Right lobe of liver (tissue), 6 donors: ENCODE data around the gene SP140L. TPM values are rescaled to one million over a fixed set of nuclear protein-coding genes. Genes with fewer than 3 reads are reported as not detected.
A peak's percentile ranks its signal among the peaks of the same experiment; 100 is the strongest.
"Not testable (repeated sequence)": the region's sequence is repeated elsewhere in the genome, so short reads cannot be mapped to it uniquely, and the experiment has no call there.

Source experiments
- ATAC-seq, 4 donors: fragments of 200-7000 bp; cut with Tn5 transposase; one replicate each; pipeline ENCODE4 v1.9.1; 2020; ENCODE audit warnings: mild to moderate bottlenecking in 4 of 4, moderate library complexity in 4 of 4
- DNase-seq, 3 donors: peaks; one replicate each; pipeline ENCODE4 v3.0.0-alpha.2; 2020
- H3K27ac ChIP-seq, 3 donors: fragments of 200-600 bp; one replicate each; pipeline ENCODE4 v1.8.0; 2022
- H3K27me3 ChIP-seq, 2 donors: fragments of 200-600 bp; one replicate each; pipeline ENCODE4 v1.8.0; 2022
- H3K36me3 ChIP-seq, 4 donors: fragments of 200-600 bp; sonication (generic) in 1 of 4; one replicate each; pipeline versions ENCODE4 v1.5.1 to v1.8.0; 2017 to 2022; ENCODE audit warnings: control low read depth in 1 of 4
- H3K4me1 ChIP-seq, 4 donors: fragments of 200-600 bp; sonication (generic) in 1 of 4; one replicate each; pipeline versions ENCODE4 v1.5.1 to v1.8.0; 2017 to 2022; ENCODE audit warnings: control low read depth in 1 of 4
- H3K4me3 ChIP-seq, 3 donors: fragments of 200-600 bp; one replicate each; pipeline ENCODE4 v1.8.0; 2022
- H3K9me3 ChIP-seq, 4 donors: fragments of 200-600 bp; sonication (generic) in 1 of 4; one replicate each; pipeline versions ENCODE4 v1.5.1 to v1.8.0; 2017 to 2022; ENCODE audit warnings: control low read depth in 1 of 4
- CTCF ChIP-seq, 4 donors: fragments of 200-600 bp in 3 of 4; fragments of 450-650 bp in 1 of 4; IDR thresholded peaks; one replicate each; pipeline versions ENCODE4 v1.5.1 to v1.8.0; 2016 to 2022; ENCODE audit warnings: antibody characterized with exemption in 4 of 4, mild to moderate bottlenecking in 2 of 4
- POLR2A ChIP-seq: fragments of 450-650 bp; IDR thresholded peaks from one replicate; pipeline ENCODE4 v1.6.1; 2017; ENCODE audit warnings: antibody characterized with exemption, mild to moderate bottlenecking
- WGBS: methylation state at CpG from one replicate; pipeline ENCODE4 v1.1.6; 2018; ENCODE audit warnings: low coverage, low lambda C conversion rate; ENCODE audit not compliant: insufficient coverage; ENCODE audit errors: missing lambda C conversion rate; 5-methylcytosine and 5-hydroxymethylcytosine counted together
- intact Hi-C, 2 donors: fragments of 100-400 bp; cut with DNase I; formaldehyde crosslinking; loops; one replicate each; pipeline versions ENCODE4 v1.11.2 to v1.14.1; 2022
- total RNA-seq, 6 experiments: library from RNA; depleted of rRNA in 2 of 6; stranded (reverse); fragments of >200 nt in 2 of 6; fragmentation: NEBNext Ultra II Directional in 3 of 6; extraction: Animal tissue kit (Norgen Biotek cat#: 25700) in 3 of 6; gene quantifications; one replicate each; pipeline versions ENCODE4 v1.1.0 to v1.2.4, GENCODE V29; 2016 to 2023
- donor health status: DM: no; HTN: yes; CAD: no.
- donor health status: DM: no; HTN: no; CAD: no.
- donor health status: DM: no; HTN: no; CAD: no.
- donor health status: DM: no; HTN: yes; CAD: no.
- donor health status: DM: no; HTN: yes; CAD: no.

Gene SP140L
- total RNA-seq, 6 experiments from 2014 or later: 6.6 to 17.9 (median 11.3) TPM

- Histone ChIP-seq H3K4me1 (no peaks in the 10 kb centered on the region), H3K36me3 (peaks cover 0 to 13% (median 4%) of the 10 kb centered on the region in 4 donors), H3K27ac (no peak overlapping the region), H3K27me3 (no peaks in the 10 kb centered on the region), H3K9me3 (no peaks in the 10 kb centered on the region), H3K4me3 (no peak overlapping the region)
- intact Hi-C loops: no loop called here
- ATAC-seq (no peak), DNase-seq (no peak)
- WGBS: 94% methylated on average over 4 of the region's 5 CpGs
- TF ChIP-seq POLR2A: no peak
- no peak for TF ChIP-seq CTCF (IDR thresholded peaks at IDR 0.05)
These were observed 56.5 kb downstream of the SP140L start for GRCh38 chr2:230383453-230383852.

- H3K36me3 ChIP-seq: peaks cover 0 to 24% (median 8%) of the 10 kb centered on the region in 4 donors
- no peaks in the 10 kb centered on the region for H3K4me1 ChIP-seq
- no peak for DNase-seq
- H3K9me3 ChIP-seq: no peaks in the 10 kb centered on the region
- no peak overlapping the region for H3K27ac ChIP-seq
- H3K4me3 ChIP-seq: no peak overlapping the region
- TF ChIP-seq CTCF (IDR thresholded peaks at IDR 0.05): no peak
- TF ChIP-seq POLR2A: no peak
- no peak for ATAC-seq
- no peaks in the 10 kb centered on the region for H3K27me3 ChIP-seq
- intact Hi-C loops: no loop called here
- WGBS: 86% methylated on average over 5 of the region's 6 CpGs
These were observed 58.0 kb downstream of the SP140L start for GRCh38 chr2:230384986-230385385.

GRCh38 chr2:230394301-230394700 lies 67.3 kb downstream of the SP140L start:
- WGBS: 90% methylated on average over 2 of the region's 2 CpGs
- Histone ChIP-seq H3K36me3 (peaks cover 0 to 24% (median 8%) of the 10 kb centered on the region in 4 donors), H3K27me3 (no peaks in the 10 kb centered on the region), H3K9me3 (no peaks in the 10 kb centered on the region), H3K27ac (no peak overlapping the region), H3K4me3 (no peak overlapping the region), H3K4me1 (no peaks in the 10 kb centered on the region)
- DNase-seq (no peak), ATAC-seq (no peak)
- TF ChIP-seq POLR2A: no peak
- TF ChIP-seq CTCF (IDR thresholded peaks at IDR 0.05): no peak
- intact Hi-C loops: no loop called here

GRCh38 chr2:230398698-230399097 lies 71.7 kb downstream of the SP140L start:
- H3K27me3 ChIP-seq, intact Hi-C loops, H3K4me3 ChIP-seq, H3K4me1 ChIP-seq, H3K27ac ChIP-seq, ATAC-seq, DNase-seq, H3K9me3 ChIP-seq: not testable (repeated sequence)
- whole genome bisulfite sequencing: 86% methylated on average over 1 of the region's 6 CpGs
- H3K36me3 ChIP-seq: peaks cover 0 to 18% (median 2%) of the 10 kb centered on the region in 4 donors

- Histone ChIP-seq H3K27ac (no peak overlapping the region), H3K4me3 (no peak overlapping the region), H3K36me3 (peaks cover 0 to 8% (median 0%) of the 10 kb centered on the region in 4 donors), H3K9me3 (no peaks in the 10 kb centered on the region), H3K4me1 (no peaks in the 10 kb centered on the region), H3K27me3 (no peaks in the 10 kb centered on the region)
- WGBS: 93% methylated on average over 3 of the region's 7 CpGs
- TF ChIP-seq CTCF (IDR thresholded peaks at IDR 0.05): no peak
- TF ChIP-seq POLR2A: no peak
- DNase-seq (no peak), ATAC-seq (peak in 1 of 4 donors; percentile 26)
- intact Hi-C loops: no loop called here
These were observed 73.0 kb downstream of the SP140L start for GRCh38 chr2:230400041-230400440.
